ENCODE measurements around the gene HAND2.

Gene HAND2

DNA sequence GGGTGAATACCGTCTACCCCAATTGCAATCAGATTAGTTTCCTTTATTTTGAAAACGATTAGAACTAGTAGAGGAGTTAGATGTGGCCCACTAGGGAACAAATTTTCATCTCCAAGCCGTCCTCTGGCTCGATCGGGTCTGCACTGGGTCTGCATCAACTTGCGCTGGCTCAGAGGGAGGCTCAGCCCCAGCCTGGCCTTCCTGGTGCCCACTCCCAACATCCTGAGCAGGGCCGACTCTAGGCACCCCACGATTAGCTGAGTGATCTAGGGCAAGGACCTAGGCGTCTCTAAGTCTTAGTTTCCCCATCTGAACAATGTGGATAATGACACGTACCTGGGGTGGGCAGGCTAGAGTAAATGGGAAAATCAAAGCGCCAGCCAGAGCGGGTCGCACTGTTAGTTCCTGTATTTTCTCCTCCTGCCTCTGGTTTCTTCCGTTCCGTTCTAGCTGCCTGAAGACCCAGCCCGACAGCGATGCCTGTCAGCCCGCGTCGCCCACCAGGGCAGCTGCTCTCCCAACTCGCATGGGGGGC is 7.7 kb upstream of the HAND2 start:
- H3K27me3 ChIP-seq (ENCODE audit: insufficient read depth, low read length, poor library complexity), result peaks cover 30% of the 10 kb centered on the region
- H3K79me2 ChIP-seq (ENCODE audit: insufficient read depth, low read length), result no peaks in the 10 kb centered on the region
- no peak overlapping the region for H3K9ac ChIP-seq (ENCODE audit: low read depth, low read length)
- no peaks in the 10 kb centered on the region for H3K36me3 ChIP-seq (ENCODE audit: insufficient read depth, low read length)
- DNase-seq (no peak), ATAC-seq (ENCODE audit: insufficient read depth, low read depth) (no peak)
- H3K4me2 ChIP-seq (ENCODE audit: insufficient read depth, low read length), result no peak overlapping the region
- H3K4me1 ChIP-seq (ENCODE audit: insufficient read depth, low read length), result no peaks in the 10 kb centered on the region
- no peaks in the 10 kb centered on the region for H3K9me3 ChIP-seq (ENCODE audit: insufficient read depth, low read length, severe bottlenecking)
- H4K20me1 ChIP-seq (ENCODE audit: insufficient read depth, low read length), result no peaks in the 10 kb centered on the region
- H2AFZ ChIP-seq (ENCODE audit: low read depth, low read length), result no peak overlapping the region
- TF ChIP-seq, protein P1, sequence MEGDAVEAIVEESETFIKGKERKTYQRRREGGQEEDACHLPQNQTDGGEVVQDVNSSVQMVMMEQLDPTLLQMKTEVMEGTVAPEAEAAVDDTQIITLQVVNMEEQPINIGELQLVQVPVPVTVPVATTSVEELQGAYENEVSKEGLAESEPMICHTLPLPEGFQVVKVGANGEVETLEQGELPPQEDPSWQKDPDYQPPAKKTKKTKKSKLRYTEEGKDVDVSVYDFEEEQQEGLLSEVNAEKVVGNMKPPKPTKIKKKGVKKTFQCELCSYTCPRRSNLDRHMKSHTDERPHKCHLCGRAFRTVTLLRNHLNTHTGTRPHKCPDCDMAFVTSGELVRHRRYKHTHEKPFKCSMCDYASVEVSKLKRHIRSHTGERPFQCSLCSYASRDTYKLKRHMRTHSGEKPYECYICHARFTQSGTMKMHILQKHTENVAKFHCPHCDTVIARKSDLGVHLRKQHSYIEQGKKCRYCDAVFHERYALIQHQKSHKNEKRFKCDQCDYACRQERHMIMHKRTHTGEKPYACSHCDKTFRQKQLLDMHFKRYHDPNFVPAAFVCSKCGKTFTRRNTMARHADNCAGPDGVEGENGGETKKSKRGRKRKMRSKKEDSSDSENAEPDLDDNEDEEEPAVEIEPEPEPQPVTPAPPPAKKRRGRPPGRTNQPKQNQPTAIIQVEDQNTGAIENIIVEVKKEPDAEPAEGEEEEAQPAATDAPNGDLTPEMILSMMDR (IDR thresholded peaks at IDR 0.05; ENCODE audit: borderline replicate concordance, extremely low read depth, low read length, poor library complexity, severe bottlenecking), result no peak
- no peak for TF ChIP-seq EZH2 (IDR thresholded peaks at IDR 0.05; ENCODE audit: borderline replicate concordance, low read depth, low read length, severe bottlenecking)
- H3K27ac ChIP-seq (ENCODE audit: low read length), result no peak overlapping the region
- no peak overlapping the region for H3K4me3 ChIP-seq (ENCODE audit: low read depth in 1 of 2, low read length in 2 of 2)

DNA sequence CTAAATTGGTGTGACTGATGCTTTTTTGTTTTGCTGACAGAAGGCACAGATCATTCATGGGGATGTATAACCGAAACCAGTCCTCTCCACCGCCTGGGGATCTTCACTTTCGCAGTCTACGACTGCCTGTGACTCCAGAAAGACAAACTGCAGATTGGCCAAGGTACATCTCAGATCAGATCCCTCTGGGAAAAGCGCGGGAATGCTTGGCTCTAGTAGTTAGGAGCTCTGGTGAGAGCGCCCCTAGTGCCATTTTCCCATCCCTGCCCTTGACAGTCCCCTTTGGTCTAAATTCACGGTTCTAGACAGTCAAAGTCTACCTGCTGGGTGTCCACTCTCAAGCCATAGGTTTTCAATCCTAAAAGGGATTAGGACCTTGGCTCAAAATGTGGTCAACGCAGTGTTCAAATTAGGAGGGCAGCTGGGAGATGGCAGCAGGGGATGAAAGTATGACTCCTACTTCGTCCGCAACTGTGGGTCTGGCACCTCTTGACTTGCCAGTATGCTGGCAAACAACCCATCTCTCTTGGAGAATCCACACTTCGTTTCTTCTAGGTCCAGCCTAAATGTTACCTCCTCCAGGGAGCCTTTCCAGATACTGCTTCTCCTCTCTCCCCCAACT is 6.9 kb upstream of the HAND2 start:
- no peaks in the 10 kb centered on the region for H3K36me3 ChIP-seq (ENCODE audit: insufficient read depth, low read length)
- H3K79me2 ChIP-seq (ENCODE audit: insufficient read depth, low read length), result no peaks in the 10 kb centered on the region
- no peak overlapping the region for H3K27ac ChIP-seq (ENCODE audit: low read length)
- H4K20me1 ChIP-seq (ENCODE audit: insufficient read depth, low read length), result no peaks in the 10 kb centered on the region
- H3K4me3 ChIP-seq (ENCODE audit: low read depth in 1 of 2, low read length in 2 of 2), result no peak overlapping the region
- no peak overlapping the region for H3K4me2 ChIP-seq (ENCODE audit: insufficient read depth, low read length)
- H2AFZ ChIP-seq (ENCODE audit: low read depth, low read length), result no peak overlapping the region
- no peak overlapping the region for H3K9ac ChIP-seq (ENCODE audit: low read depth, low read length)
- DNase-seq (no peak), ATAC-seq (ENCODE audit: insufficient read depth, low read depth) (no peak)
- no peaks in the 10 kb centered on the region for H3K4me1 ChIP-seq (ENCODE audit: insufficient read depth, low read length)
- no peaks in the 10 kb centered on the region for H3K9me3 ChIP-seq (ENCODE audit: insufficient read depth, low read length, severe bottlenecking)
- H3K27me3 ChIP-seq (ENCODE audit: insufficient read depth, low read length, poor library complexity), result peaks cover 27% of the 10 kb centered on the region
- no peak for TF ChIP-seq EZH2 (IDR thresholded peaks at IDR 0.05; ENCODE audit: borderline replicate concordance, low read depth, low read length, severe bottlenecking)
- TF ChIP-seq, protein P1 (IDR thresholded peaks at IDR 0.05; ENCODE audit: borderline replicate concordance, extremely low read depth, low read length, poor library complexity, severe bottlenecking), result no peak

DNA sequence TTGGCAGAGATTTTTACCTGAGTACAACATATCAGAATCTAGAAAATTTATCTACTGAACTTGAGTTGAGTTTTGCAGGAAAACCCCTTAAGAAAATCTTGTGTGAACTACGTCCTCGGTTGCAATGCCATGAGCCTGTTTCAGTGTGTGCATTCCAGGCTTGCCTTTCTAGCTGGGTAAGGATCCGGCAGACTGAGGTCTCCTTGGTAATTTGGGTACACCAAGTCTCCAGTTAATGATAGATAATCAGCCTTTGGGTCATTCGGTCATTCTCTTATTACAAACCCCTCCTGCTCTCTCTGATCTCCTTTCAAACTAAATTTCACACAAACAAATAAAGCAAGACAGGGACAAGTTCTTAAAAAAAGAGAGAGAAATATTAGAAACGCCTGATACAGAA is 5.9 kb upstream of the HAND2 start:
- no peaks in the 10 kb centered on the region for H4K20me1 ChIP-seq (ENCODE audit: insufficient read depth, low read length)
- no peak overlapping the region for H3K4me3 ChIP-seq (ENCODE audit: low read depth in 1 of 2, low read length in 2 of 2)
- H3K9ac ChIP-seq (ENCODE audit: low read depth, low read length), result no peak overlapping the region
- ATAC-seq (ENCODE audit: insufficient read depth, low read depth), result no peak
- H3K27ac ChIP-seq (ENCODE audit: low read length), result no peak overlapping the region
- TF ChIP-seq, protein P1 (IDR thresholded peaks at IDR 0.05; ENCODE audit: borderline replicate concordance, extremely low read depth, low read length, poor library complexity, severe bottlenecking), result no peak
- no peak for TF ChIP-seq EZH2 (IDR thresholded peaks at IDR 0.05; ENCODE audit: borderline replicate concordance, low read depth, low read length, severe bottlenecking)
- peaks cover 25% of the 10 kb centered on the region for H3K27me3 ChIP-seq (ENCODE audit: insufficient read depth, low read length, poor library complexity)
- DNase-seq, result no peak
- no peak overlapping the region for H3K4me2 ChIP-seq (ENCODE audit: insufficient read depth, low read length)
- H3K36me3 ChIP-seq (ENCODE audit: insufficient read depth, low read length), result no peaks in the 10 kb centered on the region
- no peaks in the 10 kb centered on the region for H3K9me3 ChIP-seq (ENCODE audit: insufficient read depth, low read length, severe bottlenecking)
- H3K4me1 ChIP-seq (ENCODE audit: insufficient read depth, low read length), result no peaks in the 10 kb centered on the region
- no peaks in the 10 kb centered on the region for H3K79me2 ChIP-seq (ENCODE audit: insufficient read depth, low read length)
- no peak overlapping the region for H2AFZ ChIP-seq (ENCODE audit: low read depth, low read length)

Data from DND-41 (cell line).